B cell (primary cell): ENCODE results near the gene CCDC8.

ENCODE experiments used
- EZH2 ChIP-seq: IDR thresholded peaks from 2 replicates; pipeline ENCODE4 v1.6.1; 2012; ENCODE audit warnings: borderline replicate concordance, low read depth, mild to moderate bottlenecking, moderate library complexity, low read length; ENCODE audit not compliant: insufficient read depth, poor library complexity, severe bottlenecking
- TF ChIP-seq, protein P1 (sequence below): fragments of 200-600 bp; IDR thresholded peaks from one replicate; pipeline ENCODE4 v1.8.0; 2022; ENCODE audit warnings: antibody characterized with exemption, mild to moderate bottlenecking

DNA sequence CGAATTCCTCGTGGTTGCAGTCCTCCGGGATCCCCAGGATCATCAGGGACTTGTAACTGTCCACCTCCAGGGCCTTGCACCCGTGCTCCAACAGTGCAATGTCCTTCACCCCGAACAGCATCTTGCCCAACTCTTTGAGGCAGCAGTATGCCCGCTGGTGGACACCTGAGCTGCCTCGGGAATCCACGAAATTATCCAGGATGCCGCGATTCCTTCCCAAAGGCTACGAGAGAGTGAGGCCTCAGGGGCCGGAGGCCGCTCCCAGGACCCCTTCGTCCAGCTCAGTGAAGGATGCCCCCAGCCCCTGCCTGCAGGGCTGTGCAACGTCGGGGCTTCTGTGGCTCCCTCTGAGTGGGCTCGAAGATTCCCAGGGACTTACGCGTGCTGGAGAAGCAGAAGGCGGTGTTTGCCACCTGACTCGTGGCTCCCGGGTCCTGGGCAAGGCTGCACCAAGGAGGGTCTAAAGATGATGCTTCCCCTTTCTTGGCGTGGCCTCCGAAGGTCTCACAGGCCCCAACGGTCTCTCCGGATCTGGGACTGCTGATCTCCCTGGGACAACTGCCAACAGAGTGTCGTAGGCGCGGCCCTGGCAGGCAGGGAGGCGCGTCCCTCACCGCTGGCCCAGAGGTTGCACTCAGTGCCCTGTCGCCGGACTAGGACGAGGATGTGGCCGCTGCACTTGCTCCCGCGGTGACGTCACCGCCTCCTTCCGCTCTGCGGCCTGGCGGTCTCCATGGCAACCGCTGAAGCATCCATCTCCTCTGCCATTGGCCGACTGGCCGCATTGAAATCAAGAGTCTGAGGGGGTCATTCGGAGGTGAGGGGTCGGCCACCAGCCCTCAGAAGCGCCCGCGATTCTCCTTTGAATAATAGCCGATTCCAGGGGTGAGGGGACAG lies 15.1 kb upstream of the CCDC8 start, which contains the start of gene PNMA8C:
- TF ChIP-seq, protein P1, sequence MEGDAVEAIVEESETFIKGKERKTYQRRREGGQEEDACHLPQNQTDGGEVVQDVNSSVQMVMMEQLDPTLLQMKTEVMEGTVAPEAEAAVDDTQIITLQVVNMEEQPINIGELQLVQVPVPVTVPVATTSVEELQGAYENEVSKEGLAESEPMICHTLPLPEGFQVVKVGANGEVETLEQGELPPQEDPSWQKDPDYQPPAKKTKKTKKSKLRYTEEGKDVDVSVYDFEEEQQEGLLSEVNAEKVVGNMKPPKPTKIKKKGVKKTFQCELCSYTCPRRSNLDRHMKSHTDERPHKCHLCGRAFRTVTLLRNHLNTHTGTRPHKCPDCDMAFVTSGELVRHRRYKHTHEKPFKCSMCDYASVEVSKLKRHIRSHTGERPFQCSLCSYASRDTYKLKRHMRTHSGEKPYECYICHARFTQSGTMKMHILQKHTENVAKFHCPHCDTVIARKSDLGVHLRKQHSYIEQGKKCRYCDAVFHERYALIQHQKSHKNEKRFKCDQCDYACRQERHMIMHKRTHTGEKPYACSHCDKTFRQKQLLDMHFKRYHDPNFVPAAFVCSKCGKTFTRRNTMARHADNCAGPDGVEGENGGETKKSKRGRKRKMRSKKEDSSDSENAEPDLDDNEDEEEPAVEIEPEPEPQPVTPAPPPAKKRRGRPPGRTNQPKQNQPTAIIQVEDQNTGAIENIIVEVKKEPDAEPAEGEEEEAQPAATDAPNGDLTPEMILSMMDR: no peak
- TF ChIP-seq EZH2: no peak
